Femur (tissue), 1 donor: ENCODE results near the gene GPR146.

Experiments used
- DNase-seq: peaks from one replicate; pipeline ENCODE4 v3.0.0-alpha.2; 2017

GPR146 gene

GRCh38 chr7:1095621-1096155, 51.3 kb downstream of the GPR146 start:
- no peak for DNase-seq

DNA sequence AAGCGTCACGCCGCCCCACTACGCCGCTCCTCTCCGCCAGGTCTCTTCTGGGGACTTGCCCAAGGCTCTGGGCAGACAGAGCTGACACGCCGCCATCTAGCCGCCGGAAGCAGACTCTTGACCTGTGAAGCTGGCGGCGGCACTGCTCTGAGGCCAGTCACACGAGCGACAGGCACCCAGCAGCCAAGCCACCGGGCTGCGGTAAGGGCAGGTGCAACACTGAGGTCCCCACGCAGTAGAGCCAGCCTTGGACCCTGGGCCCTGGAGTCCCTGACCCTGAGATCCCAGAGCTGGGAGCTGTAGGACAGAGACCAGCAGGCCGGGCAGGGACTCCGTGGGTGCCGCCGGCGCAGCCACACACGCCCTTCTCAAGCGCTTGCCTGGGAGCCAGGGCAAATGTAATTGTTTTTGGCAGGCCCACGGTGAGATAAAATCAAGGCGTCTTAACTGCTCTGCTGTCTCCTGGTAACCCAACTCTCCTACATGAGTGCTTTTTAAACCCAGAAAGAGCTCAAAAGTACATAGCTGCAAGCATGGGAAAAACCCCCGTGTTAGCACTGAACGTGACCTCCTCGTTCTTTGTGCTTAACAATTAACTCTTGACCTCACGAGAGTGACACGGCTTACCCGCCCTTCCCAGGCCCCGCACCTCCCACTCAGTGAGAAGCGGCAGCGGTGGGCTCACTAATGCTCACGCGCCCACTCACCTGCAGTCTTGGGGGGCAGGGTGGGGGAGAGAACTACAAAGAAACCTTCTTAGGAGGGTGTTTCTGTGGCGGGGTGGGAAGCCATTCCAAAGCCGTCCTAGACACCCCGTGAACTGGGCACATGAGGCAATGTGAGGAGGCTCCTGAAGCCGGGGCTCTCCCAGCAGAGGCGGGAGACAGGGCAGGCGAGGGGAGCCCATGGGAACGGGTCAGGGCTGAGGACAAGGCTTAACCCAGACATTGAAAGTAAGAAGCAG, 52.1 kb downstream of the GPR146 start:
- DNase-seq: no peak

DNA sequence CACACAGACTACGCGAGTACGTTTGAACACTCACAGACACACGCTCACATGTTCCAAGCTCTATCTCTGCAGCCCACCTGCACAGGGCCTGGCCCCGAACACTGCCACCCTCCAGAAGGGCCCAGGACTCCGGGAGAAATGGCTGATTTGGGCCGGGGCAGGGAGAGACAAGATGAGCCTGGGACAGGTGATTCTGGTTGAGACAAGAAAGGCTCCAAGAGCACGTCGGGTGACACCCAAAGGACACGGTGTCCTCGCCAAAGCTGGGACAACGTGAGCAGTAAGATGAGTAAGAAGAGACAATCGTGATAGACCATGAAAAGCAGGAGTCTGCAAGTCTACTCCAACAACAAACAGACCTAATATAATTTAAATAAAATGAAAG, 52.8 kb downstream of the GPR146 start:
- no peak for DNase-seq

DNA sequence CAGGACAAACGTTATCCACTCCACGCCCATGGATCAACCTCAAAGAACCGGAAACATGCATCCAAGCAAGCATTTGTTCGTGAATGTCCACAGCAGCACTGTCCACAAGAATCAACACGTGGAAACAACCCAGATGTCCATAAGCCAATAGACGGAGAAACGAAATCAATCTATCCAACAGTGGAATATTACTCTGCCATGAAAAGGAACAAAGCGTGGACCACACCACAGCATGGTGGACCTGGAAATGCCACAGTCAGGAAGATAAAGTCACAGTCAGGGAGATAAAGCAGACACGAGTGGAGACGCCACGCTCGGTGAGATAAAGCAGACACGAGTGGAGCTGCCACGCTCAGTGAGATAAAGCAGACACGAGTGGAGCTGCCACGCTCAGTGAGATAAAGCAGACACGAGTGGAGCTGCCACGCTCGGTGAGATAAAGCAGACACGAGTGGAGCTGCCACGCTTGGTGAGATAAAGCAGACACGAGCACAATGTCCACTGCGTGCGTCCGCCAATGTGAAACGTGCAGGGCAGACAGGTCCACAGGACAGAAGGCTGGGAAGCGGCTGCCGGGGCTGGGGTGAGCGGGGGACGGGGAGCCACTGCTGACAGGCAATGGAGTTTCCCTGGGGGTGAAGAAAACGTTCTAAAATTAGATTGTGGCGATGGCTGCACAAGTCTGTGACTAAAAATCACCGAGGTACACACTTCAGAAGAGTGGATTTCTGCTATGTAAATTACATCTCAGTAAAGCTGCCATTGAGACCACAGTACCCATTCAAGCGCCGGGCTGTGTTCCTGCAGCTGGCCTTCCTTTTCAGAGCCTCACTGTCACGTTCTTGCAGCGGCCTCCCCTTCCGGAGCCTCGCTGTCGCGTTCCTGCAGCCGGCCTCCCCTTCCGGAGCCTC, 54.2 kb downstream of the GPR146 start:
- no peak for DNase-seq

GRCh38 chr7:1099154-1099542, 54.8 kb downstream of the GPR146 start:
- DNase-seq: no peak

- DNase-seq: no peak
These were observed 55.3 kb downstream of the GPR146 start for GRCh38 chr7:1099637-1100036.

- DNase-seq: no peak
These were observed 56.0 kb downstream of the GPR146 start for GRCh38 chr7:1100386-1100785.

GRCh38 chr7:1100834-1101562, 56.7 kb downstream of the GPR146 start:
- DNase-seq: no peak

GRCh38 chr7:1101563-1102431, 57.5 kb downstream of the GPR146 start:
- peak; percentile 59 for DNase-seq

DNA sequence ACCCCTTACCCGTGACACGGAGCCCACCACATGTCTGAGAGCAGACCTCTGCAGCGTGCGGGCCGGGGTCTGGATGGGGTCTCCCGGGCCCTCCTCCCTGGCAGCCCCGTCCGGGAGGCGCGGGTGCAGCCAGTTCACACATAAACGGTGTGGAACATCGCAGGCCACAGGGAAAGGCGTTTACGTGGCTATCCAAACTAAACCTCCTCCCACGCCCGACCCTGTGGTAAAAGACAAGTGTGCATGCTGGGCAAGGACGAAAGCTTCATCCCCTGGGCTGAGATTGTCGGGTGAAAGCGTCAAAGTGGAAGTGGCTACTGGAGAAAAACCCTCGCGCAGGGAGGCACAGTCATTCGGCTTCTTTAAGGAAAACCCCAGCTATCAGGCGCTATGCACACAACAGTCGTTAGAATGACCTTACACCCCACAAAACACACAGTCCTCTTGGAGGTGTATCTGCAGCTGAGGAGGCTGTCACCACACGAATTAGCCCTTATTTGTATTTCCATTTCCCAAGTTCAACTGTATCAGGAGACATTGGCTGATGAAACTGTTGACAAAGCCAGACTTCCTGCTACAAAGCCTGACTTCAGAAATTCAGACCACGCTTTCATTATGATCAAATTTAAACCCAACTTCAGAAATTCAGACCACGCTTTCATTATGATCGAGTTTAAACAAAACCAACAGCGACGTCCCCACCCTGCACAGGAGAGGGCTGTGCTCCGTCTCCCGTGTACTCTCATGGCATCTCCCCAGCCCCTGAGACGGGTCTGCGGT, 58.9 kb downstream of the GPR146 start:
- DNase-seq: no peak

- no peak for DNase-seq
These were observed 59.6 kb downstream of the GPR146 start for GRCh38 chr7:1103789-1104515.

DNA sequence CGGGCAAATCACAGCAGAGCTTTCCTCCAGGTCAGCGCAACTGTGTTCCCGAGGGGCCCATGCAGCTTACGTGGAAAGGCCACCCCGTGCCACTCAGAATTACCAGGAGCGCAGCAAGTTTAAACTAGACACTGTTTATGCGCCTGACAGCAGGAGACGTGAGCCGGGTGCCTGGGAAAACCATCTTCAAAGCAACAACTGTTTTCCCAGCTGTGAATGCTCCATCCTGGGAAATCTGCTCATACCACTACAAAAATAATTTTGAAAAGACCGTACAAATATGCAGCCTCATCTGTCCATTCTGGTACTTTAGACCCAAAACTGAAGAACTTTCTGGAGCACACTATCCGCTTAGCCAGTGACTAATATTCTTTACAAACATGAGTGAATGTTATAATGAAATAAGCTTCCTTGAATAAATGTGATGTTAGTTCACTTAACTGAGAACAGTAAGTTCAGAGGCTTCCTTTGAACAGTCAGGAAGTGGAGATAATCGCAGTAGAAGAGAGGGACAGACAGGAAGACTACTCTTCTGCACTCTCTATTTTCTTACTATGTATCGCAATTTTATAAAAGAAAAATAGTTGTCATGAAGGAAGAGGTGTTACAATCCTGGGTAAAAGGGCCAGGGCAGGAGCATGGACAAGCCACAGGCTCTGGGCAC, 60.3 kb downstream of the GPR146 start:
- DNase-seq: no peak

DNA sequence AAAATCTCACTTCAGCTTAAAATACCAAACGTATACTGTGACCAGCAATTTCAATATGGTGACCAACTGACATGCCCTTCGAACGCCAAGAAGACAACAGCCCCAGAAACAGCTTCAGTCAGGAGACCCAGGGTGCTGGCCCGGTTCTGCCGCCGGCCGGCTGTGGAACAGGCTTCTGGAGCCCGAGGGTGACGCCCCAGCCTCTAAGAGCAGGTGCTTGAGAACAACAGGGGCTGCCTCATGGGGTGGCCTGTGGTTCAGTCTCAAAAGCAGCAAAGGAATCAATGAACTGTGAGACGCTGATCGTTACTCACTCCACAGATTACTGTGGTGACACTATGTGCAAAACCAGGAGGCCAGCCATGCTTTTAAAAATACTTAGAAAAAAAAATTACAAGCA, 60.8 kb downstream of the GPR146 start:
- no peak for DNase-seq

- peak; percentile 60 for DNase-seq
These were observed 61.9 kb downstream of the GPR146 start for GRCh38 chr7:1106063-1106792.

DNA sequence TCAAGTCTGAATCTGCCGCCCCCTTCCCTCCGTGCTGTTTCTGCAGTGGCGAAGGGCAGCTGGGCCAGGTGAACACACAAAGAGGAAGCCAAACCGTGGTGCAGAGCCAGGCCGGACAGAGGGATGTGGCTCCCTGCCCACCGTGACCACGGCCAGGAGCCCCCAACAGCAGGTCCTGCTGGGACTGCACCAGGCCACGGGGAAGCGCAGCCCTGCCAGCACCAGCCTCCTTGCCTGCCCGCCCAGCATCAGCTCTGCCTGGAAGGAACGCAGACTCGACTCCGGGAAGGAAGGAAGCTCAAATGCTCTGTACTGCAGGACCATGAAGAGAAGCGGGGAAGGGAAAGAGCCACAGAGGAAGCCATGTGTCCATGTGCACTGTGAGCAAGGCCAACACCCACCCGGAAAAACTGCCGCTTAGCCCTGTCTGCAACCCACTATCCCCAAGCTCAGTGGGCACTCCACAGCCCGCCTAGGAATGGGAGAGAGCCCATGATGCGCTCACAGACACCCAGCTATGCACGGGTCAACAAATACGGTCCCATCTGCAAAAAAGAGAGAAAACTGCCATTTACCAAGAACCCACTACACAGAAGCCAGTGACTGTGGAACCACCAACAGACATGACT, 62.6 kb downstream of the GPR146 start:
- no peak for DNase-seq

DNA sequence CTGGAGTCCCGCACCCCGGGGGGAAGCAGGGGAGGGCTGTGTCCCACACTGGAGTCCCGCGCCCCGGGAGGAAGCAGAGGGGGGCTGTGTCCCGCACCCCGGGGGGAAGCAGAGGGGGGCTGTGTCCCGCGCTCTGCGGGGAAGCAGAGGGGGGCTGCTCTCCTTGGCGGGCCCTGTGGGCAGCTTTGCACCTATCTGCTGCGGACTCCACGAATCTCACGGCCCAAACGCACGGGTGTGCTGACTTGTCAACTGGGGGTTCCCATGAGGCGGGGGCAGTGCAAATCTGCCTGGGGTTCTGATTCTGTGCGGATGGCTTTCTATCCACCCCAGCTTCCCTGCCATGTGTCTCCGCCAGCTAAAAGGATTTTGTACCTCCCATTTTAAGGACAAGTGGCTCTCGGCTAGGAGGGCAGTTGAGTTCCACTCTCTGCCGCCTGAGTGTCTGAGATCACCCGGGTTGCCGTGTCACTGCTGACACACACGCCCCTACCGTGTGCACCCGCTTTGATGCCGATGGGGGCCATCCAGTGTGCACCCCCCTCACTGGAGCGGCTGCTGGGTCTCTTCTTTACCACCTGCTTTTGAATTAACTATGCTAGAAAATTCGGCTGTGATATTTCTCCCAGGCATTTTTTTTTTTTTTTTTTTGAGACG, 64.0 kb downstream of the GPR146 start:
- no peak for DNase-seq
